ENCODE results near the gene SMAD4.
A peak's percentile ranks its signal among the peaks of the same experiment; 100 is the strongest.

Gene SMAD4

DNA sequence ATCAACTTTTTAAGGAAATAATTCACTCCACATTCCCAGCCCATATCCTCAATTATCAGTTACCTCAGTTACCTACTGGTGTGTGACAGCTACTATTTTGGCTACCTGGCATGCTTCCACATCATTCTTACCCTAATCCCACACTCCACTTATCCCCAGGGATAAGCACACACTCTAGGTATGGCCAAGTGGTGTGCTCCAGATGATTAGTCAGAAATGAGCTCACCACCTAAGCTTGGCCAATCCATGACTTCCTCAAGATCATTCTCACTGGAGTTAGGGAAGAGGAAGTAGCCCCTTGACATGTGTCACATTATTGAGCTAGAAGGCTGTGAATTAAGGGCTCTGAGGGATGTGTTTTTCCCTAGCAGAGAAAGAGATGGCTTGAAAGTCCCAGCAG, 20.9 kb upstream of the SMAD4 start:
- no peak for DNase-seq (ENCODE audit: low read depth, low spot score)
- TF ChIP-seq, protein P1, sequence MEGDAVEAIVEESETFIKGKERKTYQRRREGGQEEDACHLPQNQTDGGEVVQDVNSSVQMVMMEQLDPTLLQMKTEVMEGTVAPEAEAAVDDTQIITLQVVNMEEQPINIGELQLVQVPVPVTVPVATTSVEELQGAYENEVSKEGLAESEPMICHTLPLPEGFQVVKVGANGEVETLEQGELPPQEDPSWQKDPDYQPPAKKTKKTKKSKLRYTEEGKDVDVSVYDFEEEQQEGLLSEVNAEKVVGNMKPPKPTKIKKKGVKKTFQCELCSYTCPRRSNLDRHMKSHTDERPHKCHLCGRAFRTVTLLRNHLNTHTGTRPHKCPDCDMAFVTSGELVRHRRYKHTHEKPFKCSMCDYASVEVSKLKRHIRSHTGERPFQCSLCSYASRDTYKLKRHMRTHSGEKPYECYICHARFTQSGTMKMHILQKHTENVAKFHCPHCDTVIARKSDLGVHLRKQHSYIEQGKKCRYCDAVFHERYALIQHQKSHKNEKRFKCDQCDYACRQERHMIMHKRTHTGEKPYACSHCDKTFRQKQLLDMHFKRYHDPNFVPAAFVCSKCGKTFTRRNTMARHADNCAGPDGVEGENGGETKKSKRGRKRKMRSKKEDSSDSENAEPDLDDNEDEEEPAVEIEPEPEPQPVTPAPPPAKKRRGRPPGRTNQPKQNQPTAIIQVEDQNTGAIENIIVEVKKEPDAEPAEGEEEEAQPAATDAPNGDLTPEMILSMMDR (IDR thresholded peaks at IDR 0.05; ENCODE audit: low read depth, low read length) = no peak
- H3K4me3 ChIP-seq (ENCODE audit: low read depth, low read length) = no peak overlapping the region
- in situ Hi-C loops (cut with HindIII; ENCODE audit: low sequenced_read_pairs) = no loop called here

DNA sequence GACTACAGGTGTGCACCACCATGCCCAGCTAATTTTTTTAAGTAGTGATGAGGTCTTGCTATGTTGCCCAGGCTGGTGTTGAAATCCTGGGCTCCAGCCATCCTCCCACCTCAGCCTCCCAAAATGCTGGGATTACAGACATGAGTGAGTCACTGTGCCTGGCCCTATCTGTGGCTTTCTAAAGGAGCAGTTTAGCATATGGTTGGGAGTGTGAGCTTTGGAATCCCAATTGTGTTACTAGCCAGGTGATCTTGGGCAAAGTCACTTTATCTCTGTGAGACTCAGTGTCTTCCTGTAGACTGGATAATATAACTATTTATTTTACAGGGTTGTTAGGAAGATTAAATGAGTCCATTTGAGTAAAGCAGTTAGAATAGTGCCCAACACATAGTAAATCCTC, 19.8 kb upstream of the SMAD4 start:
- DNase-seq (ENCODE audit: low read depth, low spot score) = no peak
- no peak overlapping the region for H3K4me3 ChIP-seq (ENCODE audit: low read depth, low read length)
- TF ChIP-seq, protein P1 (IDR thresholded peaks at IDR 0.05; ENCODE audit: low read depth, low read length) = no peak
- in situ Hi-C loops (cut with HindIII; ENCODE audit: low sequenced_read_pairs) = no loop called here

DNA sequence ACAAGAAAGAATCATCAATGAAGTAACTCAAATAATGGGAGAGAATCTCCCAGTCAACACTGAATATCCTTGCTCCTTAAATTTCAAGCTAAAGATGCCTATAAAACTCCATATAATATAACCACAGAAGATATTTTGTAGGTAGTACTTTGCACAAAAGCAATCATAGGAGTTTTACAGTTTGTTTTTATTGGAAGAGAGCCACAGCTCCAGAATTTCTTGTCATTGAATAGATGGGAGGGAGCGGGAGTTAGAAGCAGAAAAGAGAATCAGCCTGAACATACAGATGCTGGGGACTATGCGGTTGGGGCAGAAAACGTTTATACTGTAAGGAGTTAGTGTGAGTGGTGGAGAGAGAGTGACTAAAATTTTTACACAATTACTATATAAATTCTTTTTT, 18.3 kb upstream of the SMAD4 start:
- no peak overlapping the region for H3K4me3 ChIP-seq (ENCODE audit: low read depth, low read length)
- no peak for DNase-seq (ENCODE audit: low read depth, low spot score)
- in situ Hi-C loops (cut with HindIII; ENCODE audit: low sequenced_read_pairs) = no loop called here
- TF ChIP-seq, protein P1 (IDR thresholded peaks at IDR 0.05; ENCODE audit: low read depth, low read length) = no peak

DNA sequence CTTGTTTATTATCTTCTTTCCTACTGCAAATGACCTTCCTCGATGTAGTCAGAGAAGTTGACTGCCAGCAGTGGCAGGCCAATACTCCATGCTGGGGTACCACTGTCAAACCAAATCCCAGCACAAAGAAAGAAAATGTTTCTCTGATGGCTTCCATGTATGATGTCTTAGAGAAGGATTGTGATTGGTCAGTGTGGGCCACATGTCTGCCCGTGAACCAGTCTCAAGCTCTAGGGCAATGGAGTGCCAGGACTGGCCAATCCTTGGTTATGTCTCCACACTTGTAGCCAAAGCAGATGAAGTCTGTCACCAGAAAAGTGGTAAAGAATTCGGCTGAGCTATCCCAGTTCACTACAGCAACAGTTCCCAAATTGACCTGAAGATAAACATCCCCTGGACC, 17.6 kb upstream of the SMAD4 start:
- no peak for DNase-seq (ENCODE audit: low read depth, low spot score)
- no peak overlapping the region for H3K4me3 ChIP-seq (ENCODE audit: low read depth, low read length)
- in situ Hi-C loops (cut with HindIII; ENCODE audit: low sequenced_read_pairs) = no loop called here
- TF ChIP-seq, protein P1 (IDR thresholded peaks at IDR 0.05; ENCODE audit: low read depth, low read length) = no peak

DNA sequence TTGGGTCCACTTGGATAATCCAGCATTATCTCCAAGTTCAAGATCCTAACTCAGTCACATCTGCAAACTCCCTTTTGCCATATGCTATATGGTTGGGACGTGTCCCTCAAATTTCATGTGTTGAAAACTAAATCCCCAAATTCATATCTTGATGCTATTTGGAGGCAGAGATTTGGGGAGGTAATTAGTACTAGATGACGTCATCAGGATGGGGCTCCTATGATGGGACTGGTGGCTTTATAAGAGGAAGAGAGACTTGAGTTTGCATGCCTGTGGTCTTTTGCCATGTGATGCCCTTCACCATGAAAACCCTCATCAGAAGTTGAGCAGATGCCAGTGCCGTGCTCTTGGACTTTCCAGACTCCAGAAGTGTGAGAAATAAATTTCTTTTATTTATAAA, 16.8 kb upstream of the SMAD4 start:
- TF ChIP-seq, protein P1 (IDR thresholded peaks at IDR 0.05; ENCODE audit: low read depth, low read length) = no peak
- no peak for DNase-seq (ENCODE audit: low read depth, low spot score)
- in situ Hi-C loops (cut with HindIII; ENCODE audit: low sequenced_read_pairs) = no loop called here
- no peak overlapping the region for H3K4me3 ChIP-seq (ENCODE audit: low read depth, low read length)

DNA sequence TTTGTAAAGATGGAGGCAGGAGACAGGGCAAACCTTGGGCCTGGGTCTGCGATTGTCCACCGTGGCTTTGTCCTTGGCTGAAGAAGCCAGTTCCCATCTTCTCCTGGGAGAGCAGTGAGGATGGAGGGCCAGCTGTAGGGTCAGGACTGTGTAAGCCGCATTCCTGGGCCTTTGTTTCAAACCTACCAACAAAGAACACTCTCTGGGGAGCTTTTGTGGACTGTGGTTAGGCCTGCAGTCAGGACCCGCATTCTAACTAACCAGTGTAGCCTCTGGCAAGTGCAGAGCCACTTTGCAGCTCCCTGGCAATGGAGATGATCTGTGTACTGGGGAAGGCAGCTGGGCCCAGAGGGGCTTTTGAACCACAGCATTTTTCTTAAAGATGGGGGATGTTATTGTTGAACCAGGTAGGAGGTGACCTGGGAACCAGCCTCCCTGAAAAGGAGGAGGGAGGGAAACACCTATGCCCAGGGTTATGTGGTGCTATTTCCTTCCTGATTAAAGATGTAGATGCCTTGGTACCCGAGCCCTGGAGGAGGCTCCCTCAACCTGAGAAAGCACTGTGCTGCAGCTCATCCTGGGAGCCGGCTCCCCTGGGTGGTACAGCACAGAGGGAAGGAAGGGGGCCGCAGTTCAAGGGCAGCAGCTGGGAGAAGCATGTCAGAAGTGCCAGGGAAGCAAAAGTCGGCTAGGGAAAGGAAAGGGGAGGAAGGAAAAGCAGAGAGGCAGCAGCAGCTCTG, 12.7 kb upstream of the SMAD4 start:
- H3K4me3 ChIP-seq (ENCODE audit: low read depth, low read length) = no peak overlapping the region
- in situ Hi-C loops (cut with HindIII; ENCODE audit: low sequenced_read_pairs) = no loop called here
- TF ChIP-seq, protein P1 (IDR thresholded peaks at IDR 0.05; ENCODE audit: low read depth, low read length) = no peak
- peak; percentile 43 for DNase-seq (ENCODE audit: low read depth, low spot score)

All from astrocyte of the spinal cord (primary cell).